GM21367 (cell line): ENCODE measurements around the gene TMEM270.

Experiments used
- ATAC-seq: cut with Tn5 transposase; IDR thresholded peaks from one replicate; pipeline ENCODE4 v1.9.1; 2021; ENCODE audit not compliant: unreplicated experiment

The TMEM270 gene

GRCh38 chr7:73885433-73885974 lies 24.5 kb downstream of the TMEM270 start:
- no peak for ATAC-seq

GRCh38 chr7:73885975-73886798 lies 25.2 kb downstream of the TMEM270 start:
- no peak for ATAC-seq

GRCh38 chr7:73887762-73888161 lies 26.8 kb downstream of the TMEM270 start:
- ATAC-seq, result no peak

- ATAC-seq, result no peak
Measured at GRCh38 chr7:73888959-73889358, 28.0 kb downstream of the TMEM270 start.

DNA sequence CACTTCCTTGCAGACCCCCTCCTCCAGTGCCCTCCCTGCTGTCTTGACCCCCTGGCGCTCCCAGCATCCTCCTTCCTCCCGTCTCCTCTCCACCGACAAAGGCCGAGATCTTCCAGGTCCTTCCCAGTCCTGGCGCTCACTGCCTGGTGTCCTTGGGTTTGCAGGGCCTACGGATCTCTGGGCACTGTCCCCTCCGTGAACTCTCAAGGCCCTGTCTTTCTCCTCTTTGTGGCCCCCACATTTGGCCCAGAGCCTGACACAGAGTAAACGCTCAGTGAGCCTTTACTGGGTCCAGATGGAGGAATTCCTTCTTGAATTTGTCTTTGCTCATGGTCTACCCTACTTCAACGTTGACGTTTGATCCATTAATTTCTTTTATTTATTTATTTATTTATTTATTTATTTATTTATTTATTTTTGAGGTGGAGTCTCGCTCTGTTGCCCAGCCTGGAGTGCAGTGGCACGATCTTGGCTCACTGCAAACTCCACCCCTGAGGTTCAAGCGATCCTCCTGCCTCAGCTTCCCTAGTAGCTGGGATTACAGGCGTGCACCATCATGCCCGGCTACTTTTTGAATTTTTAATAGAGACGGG lies 29.7 kb downstream of the TMEM270 start:
- ATAC-seq, result no peak

- no peak for ATAC-seq
Measured at GRCh38 chr7:73891178-73891885, 30.4 kb downstream of the TMEM270 start.

DNA sequence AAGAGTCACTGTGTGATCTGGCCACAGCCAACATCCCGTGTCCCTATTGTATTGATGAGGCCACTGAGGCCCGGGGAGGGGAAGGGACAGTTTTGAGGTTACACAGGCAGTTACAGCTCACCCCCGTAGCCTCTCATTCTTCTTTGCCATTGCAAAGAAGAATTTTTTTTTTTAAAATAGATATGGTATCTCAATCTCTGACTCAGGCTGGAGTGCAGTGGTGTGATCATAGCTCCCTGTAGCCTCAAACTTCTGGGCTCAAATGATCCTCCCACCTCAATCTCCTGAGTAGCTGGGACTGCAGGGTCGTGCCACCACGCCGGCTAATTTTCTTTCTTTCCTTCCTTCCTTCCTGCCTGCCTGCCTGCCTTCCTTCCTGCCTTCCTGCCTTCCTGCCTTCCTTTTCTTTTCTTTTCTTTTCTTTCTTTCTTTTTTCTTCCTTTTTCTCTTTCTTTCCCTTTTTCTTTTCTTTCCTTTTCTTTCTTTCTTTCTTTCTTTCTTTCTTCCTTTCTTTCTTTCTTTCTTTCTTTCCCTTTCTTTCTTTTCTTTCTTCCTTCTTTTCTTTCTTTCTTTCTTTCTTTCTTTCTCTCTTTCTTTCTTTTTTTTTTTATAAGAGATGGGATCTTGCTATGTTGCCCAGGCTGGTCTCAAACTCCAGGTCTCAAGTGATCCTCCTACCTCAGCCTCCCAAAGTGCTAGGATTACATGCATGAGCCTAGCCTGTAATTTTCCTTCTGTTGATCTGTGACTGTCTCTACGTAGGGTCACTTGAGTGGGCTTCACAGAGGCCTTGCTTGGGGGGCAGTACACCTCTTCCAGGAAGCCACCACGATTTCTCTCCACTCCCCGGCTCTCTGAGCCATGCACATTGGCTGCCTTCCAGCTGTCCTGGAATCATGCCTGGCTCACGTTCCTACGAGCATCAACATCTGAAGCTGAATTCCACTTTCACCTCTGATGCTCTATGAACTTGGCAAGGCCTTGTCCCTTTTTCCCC lies 31.3 kb downstream of the TMEM270 start:
- ATAC-seq, result no peak

DNA sequence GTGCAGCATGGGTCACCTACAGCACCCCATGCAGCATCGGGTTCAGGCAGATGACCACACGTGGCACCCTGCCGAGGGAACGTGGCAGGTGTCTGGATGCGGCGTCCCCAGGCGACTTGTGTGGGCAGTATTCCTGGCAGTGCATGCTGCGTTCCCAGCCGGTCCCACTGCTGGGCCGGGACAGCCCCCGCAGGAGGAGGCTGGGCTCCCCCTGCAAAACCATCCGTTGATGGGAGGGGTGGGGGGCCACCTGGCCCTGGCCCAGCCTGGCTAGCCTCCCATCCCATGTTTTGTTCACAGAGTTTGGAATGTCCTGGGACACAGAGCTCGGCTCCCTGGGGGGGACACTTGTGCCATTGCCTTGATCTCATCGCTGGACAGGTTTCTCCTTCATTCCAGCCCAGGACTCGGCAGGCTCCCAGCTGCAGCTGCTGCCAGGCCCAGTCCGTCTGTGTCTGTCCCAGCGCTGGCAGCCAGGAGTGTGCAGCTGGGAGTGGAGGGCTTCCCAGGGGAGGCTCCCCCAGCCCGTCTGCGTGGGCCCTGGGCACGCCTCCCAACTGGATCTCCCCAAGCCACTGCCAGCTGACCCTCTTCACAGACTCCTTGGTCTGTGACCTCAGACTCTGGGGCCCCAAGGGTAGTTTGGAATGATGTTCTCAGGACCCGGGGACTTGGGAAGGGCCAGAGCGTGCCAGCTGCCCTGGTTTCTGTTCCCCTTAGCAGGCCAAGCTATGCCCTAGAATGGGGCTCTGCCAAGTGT lies 32.6 kb downstream of the TMEM270 start:
- ATAC-seq, result no peak

DNA sequence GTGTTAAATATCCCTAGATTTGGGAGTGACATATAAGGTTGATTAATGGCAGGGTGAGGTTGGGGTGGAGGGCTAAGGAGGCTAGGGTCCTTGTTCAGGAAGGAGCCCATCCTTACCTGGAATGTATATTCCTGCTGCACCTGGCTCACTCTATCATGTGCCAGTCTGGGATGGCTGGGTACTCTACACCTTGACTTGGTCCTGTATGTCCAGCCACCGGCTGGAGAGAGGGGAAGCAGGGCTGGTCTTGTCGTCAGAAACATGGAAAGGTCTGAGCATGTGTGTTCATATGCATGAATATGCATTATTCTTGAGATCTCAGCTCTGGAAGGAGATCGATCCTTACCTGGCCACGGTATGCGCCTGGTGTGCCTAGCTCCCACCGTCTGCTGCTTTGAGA lies 33.2 kb downstream of the TMEM270 start:
- ATAC-seq, result no peak

GRCh38 chr7:73894733-73895551 lies 34.0 kb downstream of the TMEM270 start:
- ATAC-seq, result no peak

- no peak for ATAC-seq
Measured at GRCh38 chr7:73895626-73896025, 34.7 kb downstream of the TMEM270 start.

DNA sequence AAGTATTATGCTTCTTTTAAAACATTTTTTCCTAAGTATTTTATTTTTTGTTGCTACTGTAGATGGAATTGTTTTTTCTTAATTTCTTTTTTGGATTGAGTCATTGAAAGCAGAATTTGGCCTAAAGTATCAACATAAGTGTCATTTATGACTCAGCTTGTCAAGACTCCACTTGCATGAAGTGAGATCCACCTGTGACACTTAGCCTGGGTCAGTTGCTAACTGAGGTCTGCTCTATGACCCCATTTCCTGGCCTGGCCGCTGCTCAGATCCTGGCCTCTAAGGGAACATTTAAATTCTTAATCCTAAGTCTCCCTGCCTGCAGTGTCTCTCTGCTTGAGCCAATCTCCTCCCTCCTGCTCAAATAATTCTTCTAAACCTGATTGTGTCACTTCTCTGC lies 35.5 kb downstream of the TMEM270 start:
- no peak for ATAC-seq

GRCh38 chr7:73899731-73900142 lies 38.8 kb downstream of the TMEM270 start:
- ATAC-seq, result no peak

DNA sequence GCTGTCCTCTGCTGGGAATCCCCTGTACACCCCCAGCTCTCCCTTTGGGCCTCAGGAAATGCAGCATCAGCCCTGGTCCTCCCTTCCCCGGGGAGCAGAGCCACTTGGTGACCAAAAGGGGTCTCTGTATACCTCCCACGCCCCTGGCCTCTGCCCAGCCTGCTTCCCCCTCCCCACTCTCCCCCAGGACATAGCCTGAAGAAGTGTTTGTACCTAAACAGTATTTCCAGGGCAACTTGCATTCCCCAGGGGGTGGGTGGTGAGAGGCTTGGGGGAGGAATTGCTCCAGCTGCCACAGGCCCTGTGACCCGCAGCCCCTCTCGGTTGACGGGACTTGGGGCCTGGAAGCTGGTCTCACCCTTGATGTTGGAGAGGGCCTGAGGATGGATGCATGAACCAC lies 39.3 kb downstream of the TMEM270 start:
- ATAC-seq, result no peak

GRCh38 chr7:73901231-73901822 lies 40.4 kb downstream of the TMEM270 start:
- ATAC-seq, result no peak

GRCh38 chr7:73901823-73902597 lies 41.1 kb downstream of the TMEM270 start:
- ATAC-seq, result no peak

- no peak for ATAC-seq
Measured at GRCh38 chr7:73903321-73904218, 42.6 kb downstream of the TMEM270 start.
